ENCODE measurements around the gene MB21D2.

DNA sequence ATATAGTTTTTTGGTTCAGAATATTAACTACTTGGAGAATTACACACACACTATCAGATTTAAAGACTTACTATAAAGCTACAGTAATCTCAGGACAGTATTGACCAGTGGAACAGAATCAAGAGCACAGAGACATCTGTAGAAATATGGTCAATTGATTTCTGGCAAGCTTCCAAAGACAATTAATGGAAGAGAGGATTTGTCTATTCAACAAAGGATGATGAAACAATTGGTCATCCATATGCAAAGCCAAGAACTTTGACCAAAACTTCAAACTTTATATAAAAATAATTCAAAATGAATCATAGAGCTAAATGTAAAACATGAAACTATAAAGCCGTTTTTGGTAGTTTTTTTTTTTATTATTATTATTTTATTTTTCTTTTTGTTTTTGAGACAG lies 29.8 kb upstream of the MB21D2 start:
- TF ChIP-seq EZH2 (IDR thresholded peaks at IDR 0.05) (no peak), CTCF (IDR thresholded peaks at IDR 0.05) (no peak), EZH2phosphoT487 (IDR thresholded peaks at IDR 0.05) (no peak)
